ENCODE measurements around the gene SFRP5. TPM values are rescaled to one million over a fixed set of nuclear protein-coding genes. Genes with fewer than 3 reads are reported as not detected.

The SFRP5 gene
- total RNA-seq, 3 donors from 2014 or later = 0.29 to 1.8 (median 0.33) TPM

- peak; percentile 93 to 97 for DNase-seq (ENCODE audit: low spot score in 2 of 2)
- Histone ChIP-seq H3K4me1 (peaks cover 0 to 3% of the 10 kb centered on the region in 2 donors), H3K4me3 (peak within 1 kb of the TSS; percentile 92 to 98 (median 98)), H3K27ac (peak within 1 kb of the TSS; percentile 93 to 94), H3K36me3 (no peaks in the 10 kb centered on the region), H3K27me3 (no peaks in the 10 kb centered on the region), H3K9me3 (no peaks in the 10 kb centered on the region)
- no peak for TF ChIP-seq CTCF (IDR thresholded peaks at IDR 0.05)
- TF ChIP-seq POLR2AphosphoS5 (IDR thresholded peaks at IDR 0.05) = peak; percentile 97 to 99 (median 98)
- peak; percentile 97 for TF ChIP-seq POLR2A (IDR thresholded peaks at IDR 0.05)
- intact Hi-C loops (cut with DNase I; ENCODE audit: low total_unique reads) = no loop called here
These were observed 34.7 kb downstream of the SFRP5 start, which contains the start of gene ZFYVE27 for GRCh38 chr10:97736902-97737769. TSS of gene ZFYVE27 (plus strand) at chr10:97737128. CDS start at chr10:97738478, 1,350 bp downstream.

GRCh38 chr10:97736403-97736901 is 35.3 kb downstream of the SFRP5 start:
- Histone ChIP-seq H3K27ac (peak overlapping the region; percentile 93 to 94), H3K27me3 (no peaks in the 10 kb centered on the region), H3K4me3 (peak overlapping the region; percentile 92 to 98 (median 98)), H3K4me1 (peaks cover 0 to 3% of the 10 kb centered on the region in 2 donors), H3K9me3 (no peaks in the 10 kb centered on the region), H3K36me3 (no peaks in the 10 kb centered on the region)
- TF ChIP-seq POLR2A (IDR thresholded peaks at IDR 0.05) (no peak), POLR2AphosphoS5 (IDR thresholded peaks at IDR 0.05) (no peak), CTCF (IDR thresholded peaks at IDR 0.05) (no peak)
- no peak for DNase-seq (ENCODE audit: low spot score in 2 of 2)
- intact Hi-C loops (cut with DNase I; ENCODE audit: low total_unique reads) = no loop called here

- no peak for DNase-seq (ENCODE audit: low spot score in 2 of 2)
- H3K9me3 ChIP-seq = no peaks in the 10 kb centered on the region
- intact Hi-C loops (cut with DNase I; ENCODE audit: low total_unique reads) = no loop called here
- no peak for TF ChIP-seq CTCF (IDR thresholded peaks at IDR 0.05)
- TF ChIP-seq POLR2AphosphoS5 (IDR thresholded peaks at IDR 0.05) = no peak
- no peak for TF ChIP-seq POLR2A (IDR thresholded peaks at IDR 0.05)
- no peaks in the 10 kb centered on the region for H3K27me3 ChIP-seq
- no peak overlapping the region for H3K27ac ChIP-seq
- H3K36me3 ChIP-seq = no peaks in the 10 kb centered on the region
- H3K4me1 ChIP-seq = peaks cover 0 to 3% of the 10 kb centered on the region in 2 donors
- no peak overlapping the region for H3K4me3 ChIP-seq
These were observed 37.8 kb downstream of the SFRP5 start for GRCh38 chr10:97734021-97734420.

- no peak for DNase-seq (ENCODE audit: low spot score in 2 of 2)
- TF ChIP-seq POLR2A (IDR thresholded peaks at IDR 0.05) (no peak), POLR2AphosphoS5 (IDR thresholded peaks at IDR 0.05) (no peak), CTCF (IDR thresholded peaks at IDR 0.05) (no peak)
- H3K27ac ChIP-seq = no peak overlapping the region
- no peaks in the 10 kb centered on the region for H3K36me3 ChIP-seq
- H3K4me3 ChIP-seq = no peak overlapping the region
- H3K4me1 ChIP-seq = peaks cover 0 to under 1% of the 10 kb centered on the region in 2 donors
- H3K27me3 ChIP-seq = no peaks in the 10 kb centered on the region
- no peaks in the 10 kb centered on the region for H3K9me3 ChIP-seq
- intact Hi-C loops (cut with DNase I; ENCODE audit: low total_unique reads) = no loop called here
These were observed 38.5 kb downstream of the SFRP5 start for GRCh38 chr10:97733256-97733655.

GRCh38 chr10:97732052-97732359 is 39.8 kb downstream of the SFRP5 start:
- H3K4me3 ChIP-seq = no peak overlapping the region
- TF ChIP-seq POLR2A (IDR thresholded peaks at IDR 0.05) (no peak), POLR2AphosphoS5 (IDR thresholded peaks at IDR 0.05) (no peak), CTCF (IDR thresholded peaks at IDR 0.05) (no peak)
- no peaks in the 10 kb centered on the region for H3K27me3 ChIP-seq
- H3K9me3 ChIP-seq = no peaks in the 10 kb centered on the region
- no peak overlapping the region for H3K27ac ChIP-seq
- no peaks in the 10 kb centered on the region for H3K36me3 ChIP-seq
- intact Hi-C loops (cut with DNase I; ENCODE audit: low total_unique reads) = no loop called here
- no peaks in the 10 kb centered on the region for H3K4me1 ChIP-seq
- DNase-seq (ENCODE audit: low spot score in 2 of 2) = no peak

Measured in breast epithelium (tissue), 4 donors.